GM18511 (cell line): ENCODE data around the gene PCDH19.

Experiments used
- ATAC-seq: cut with Tn5 transposase; IDR thresholded peaks from one replicate; pipeline ENCODE4 v1.9.1; 2021; ENCODE audit warnings: mild to moderate bottlenecking, moderate library complexity; ENCODE audit not compliant: unreplicated experiment

PCDH19 gene

DNA sequence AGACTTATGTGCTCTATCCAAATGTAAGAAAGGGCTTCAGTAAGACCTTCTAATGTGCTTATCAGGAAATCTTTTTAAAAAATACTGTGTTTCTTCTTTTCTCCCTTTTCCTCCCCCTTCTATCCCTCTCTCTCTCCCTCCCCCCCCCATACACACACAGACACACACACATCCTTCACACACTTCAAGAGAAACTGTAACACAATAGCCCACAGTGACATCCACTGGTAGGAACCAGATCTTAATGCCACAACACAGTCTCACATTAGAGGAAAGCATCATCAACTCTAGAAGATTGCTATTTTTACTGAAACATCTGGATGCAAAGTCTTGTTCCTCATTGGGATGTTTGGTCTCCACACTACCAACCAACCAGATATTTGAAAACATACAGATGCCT, 4.6 kb downstream of the PCDH19 start:
- ATAC-seq: no peak

DNA sequence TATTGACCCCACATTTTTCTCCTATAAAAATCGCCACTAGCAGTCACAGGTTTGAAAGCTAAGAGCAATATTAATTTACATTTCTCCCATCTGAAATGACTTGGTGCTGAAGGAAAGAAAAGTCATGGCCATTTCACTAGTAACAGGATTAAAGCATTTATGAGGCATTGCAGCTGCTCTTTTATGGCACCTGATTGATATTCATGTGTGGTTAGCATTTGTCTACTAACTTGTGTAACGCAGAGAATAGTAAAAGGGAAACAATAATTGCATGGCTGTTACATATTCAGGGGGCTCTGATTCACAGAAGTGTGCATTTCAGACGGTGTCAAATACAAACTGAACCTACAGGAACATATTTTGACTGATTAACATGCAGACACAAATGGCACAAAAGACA, 5.2 kb downstream of the PCDH19 start:
- no peak for ATAC-seq

DNA sequence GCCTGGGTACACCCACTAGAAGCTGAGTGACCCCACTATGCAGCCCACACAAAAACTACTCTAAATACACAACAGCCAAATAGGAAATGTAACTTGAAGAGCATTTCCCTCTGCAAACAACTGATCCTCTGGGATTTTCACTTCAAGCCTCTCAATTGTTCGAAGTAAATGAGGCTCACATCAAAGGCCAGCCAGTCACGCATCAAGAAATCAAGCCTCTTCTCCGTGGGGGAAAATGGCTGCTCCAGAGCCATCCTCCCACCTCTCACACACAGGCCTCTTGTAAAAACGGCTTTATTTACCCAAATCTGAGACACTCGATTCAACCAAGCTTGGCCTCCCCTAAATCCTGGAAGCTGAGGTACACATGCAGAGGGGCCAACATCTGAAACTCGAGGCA, 14.3 kb downstream of the PCDH19 start:
- no peak for ATAC-seq

DNA sequence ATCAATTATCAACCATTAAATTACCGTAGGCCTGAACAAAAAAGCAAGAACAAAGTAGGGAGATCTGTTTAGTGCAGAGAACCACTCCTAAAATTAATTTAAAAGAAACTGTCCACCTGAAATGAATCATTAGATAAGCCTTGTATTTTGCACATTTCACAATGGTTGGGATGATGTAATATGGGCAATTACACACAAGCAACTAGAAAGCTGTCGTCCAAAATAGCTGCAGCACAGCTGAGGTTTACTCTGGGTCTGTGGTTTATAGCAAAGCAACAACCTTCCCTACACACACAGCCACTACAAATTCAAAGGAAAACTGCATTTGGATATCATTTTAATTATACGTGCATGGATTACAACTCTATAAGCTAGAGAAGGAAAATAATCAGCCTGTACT, 28.5 kb downstream of the PCDH19 start:
- no peak for ATAC-seq

DNA sequence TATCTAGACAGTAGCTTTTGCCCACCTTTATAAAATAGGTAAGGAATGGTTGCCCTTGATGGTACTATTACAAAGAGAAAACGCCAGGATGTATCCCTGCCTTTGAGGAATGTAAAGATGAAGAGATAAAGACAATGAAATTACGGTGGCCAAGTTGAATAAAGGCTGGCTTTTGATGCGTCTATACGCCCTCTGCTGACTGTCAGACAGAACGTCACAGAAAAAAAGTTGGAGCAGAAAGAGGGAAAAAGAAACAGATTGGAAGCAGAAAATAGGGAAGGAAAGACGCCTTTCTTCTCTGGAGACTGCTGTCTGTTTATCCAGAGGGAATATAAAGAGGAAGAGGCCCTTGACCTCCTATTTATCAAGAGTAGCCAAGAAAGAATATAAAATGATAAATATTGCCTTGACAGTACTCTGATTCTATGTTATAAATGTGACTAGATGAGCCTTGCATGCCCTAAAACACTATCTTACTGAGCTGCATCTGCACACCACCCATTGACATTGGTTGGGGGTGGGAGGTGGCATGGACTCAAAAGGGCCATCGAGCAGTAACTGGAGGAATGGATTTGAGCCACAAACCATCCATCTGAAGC, 30.6 kb downstream of the PCDH19 start:
- ATAC-seq: no peak

GRCh38 chrX:100377826-100378225, 32.2 kb downstream of the PCDH19 start:
- no peak for ATAC-seq

- ATAC-seq: no peak
These were observed 33.5 kb downstream of the PCDH19 start for GRCh38 chrX:100376576-100376975.

DNA sequence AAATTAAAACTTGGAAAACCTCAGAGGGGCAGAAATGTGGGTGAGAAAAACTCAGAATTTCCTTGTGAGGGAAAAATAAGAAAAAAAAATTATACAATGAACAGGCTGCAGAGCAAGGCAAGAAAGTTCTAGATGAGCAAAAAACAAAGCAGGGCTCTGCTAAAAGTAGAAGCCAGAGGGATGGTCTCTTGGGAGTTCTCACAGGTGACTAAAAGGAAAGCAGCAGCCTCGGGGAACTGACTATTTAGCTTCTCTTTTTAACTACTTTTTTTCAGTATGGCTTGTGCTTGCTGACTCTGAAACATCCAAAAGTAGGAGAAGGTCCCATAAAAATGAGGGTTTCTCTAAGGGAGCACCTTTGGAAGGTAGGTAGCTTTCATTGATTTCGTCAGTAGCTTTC, 36.4 kb downstream of the PCDH19 start:
- no peak for ATAC-seq

DNA sequence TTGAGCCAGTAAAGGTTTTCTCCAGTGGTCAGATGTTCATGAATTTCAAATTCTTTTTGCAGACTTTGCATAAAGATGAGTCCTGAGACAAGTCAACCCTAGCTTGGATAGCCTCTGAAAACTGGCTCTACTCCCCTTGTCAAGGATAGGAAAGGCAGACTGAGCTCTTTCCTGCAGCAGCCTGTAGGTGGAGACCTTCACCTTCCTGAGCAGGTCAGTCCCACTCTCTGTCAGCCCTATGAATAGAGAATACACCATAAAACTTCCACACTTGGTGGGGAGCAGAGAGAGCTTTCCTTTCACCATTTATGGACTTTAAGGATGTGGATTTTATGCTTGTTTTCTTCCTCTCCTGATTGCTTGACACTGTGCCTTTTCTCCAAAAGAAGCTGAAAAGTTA, 41.9 kb downstream of the PCDH19 start:
- peak; percentile 69 for ATAC-seq

GRCh38 chrX:100363896-100364295, 46.2 kb downstream of the PCDH19 start:
- no peak for ATAC-seq

DNA sequence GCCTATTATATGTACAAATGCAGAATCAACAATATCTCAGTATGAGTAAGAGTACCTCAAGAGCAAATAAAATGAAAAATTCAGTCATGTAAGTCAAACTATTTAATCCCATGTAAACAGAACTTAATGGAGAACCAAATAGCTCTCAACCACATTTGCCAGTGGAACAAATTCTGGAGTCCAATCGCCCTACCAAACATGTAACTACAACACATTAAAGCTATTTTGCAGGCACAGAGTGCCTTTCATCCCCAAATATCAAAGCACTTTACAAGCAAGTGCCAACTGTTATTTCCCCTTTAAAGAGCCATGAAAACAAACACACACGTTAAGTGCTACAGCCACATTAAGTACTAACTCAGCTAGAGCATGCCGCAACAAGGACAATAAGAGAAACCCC, 51.3 kb downstream of the PCDH19 start:
- ATAC-seq: no peak

GRCh38 chrX:100356351-100356896, 53.6 kb downstream of the PCDH19 start:
- ATAC-seq: no peak

- ATAC-seq: no peak
These were observed 54.4 kb downstream of the PCDH19 start for GRCh38 chrX:100355680-100356079.

GRCh38 chrX:100353326-100353725, 56.7 kb downstream of the PCDH19 start:
- no peak for ATAC-seq

- no peak for ATAC-seq
These were observed 59.2 kb downstream of the PCDH19 start for GRCh38 chrX:100350704-100351489.

GRCh38 chrX:100349391-100349790, 60.7 kb downstream of the PCDH19 start:
- ATAC-seq: no peak

DNA sequence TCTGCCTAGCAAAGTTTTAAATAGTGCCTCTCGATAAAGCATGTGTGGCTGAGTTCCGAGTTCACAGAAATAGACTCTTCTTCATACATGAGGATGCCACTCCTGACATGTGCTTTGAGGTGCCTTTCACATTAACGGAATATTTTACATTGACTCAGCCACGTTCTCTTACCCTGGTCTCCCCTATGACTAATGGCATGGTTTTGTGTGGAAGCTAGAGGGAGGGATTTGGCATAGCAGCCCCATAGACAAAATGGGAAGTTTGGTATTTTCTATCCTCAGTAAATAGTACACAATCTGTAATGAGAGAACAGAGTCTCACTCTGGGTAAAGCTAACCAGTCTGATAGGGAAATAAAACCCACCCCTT, 68.9 kb downstream of the PCDH19 start:
- no peak for ATAC-seq

- ATAC-seq: no peak
These were observed 69.5 kb downstream of the PCDH19 start for GRCh38 chrX:100340491-100341141.

DNA sequence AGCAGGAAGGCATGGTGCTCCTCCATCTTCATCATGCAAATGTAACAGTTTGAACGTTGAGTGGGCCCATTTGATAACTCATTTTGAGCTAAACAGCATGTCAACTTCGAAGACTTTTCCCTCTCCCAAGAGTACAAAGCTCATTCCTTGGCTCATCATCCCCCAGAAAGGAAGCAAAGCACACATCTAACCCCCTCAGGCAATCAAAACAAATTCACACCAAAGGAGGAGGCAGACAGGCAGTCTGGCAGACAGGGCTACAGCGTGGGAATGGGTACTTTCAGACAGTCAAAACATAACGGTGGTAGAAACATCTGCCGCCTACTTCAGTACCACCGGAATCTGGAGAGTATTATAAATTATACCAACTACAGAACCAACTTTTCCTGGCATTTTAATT, 81.7 kb downstream of the PCDH19 start:
- no peak for ATAC-seq

DNA sequence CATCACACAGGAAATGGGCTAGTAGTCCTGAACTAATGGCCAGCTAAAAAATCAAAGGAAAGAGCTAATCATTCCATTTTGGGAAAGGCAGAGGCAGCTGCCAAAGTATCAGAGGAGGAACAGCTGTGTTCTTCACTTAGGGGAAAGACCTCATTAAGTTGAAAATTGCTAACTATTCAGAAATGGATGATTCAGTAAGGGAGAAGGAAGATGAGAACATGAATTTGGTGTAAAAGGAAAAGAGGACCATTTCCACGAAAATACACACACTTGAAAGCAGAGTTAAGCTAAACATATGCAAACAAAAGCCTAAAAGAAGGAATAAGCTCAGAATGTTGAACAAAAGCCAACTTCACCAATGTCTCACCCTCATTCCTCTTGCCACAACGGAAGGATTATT, 90.4 kb downstream of the PCDH19 start:
- ATAC-seq: no peak

- no peak for ATAC-seq
These were observed 93.1 kb downstream of the PCDH19 start for GRCh38 chrX:100316987-100317386.

DNA sequence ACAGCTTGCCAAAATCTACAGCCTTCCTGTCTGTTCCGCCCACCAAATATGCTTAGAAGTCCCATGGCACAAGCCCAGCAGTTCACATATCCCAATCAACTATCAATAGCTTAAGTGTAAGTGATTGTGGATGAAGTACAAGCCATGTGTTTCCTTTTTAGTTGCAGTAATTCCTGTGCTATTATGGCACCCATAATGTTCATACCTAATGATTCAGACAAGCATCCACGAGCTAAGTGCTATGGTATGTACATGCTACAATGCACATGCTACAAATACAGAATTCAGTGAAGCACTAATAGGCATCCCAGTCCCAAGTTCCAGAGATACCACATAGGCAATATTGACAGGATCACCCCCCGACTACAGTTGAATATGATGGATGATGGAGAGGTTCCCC, 94.5 kb downstream of the PCDH19 start:
- ATAC-seq: no peak
